ENCODE measurements around the gene PLA1A.

GRCh38 chr3:119611664-119612063, 14.0 kb downstream of the PLA1A start:
- TF ChIP-seq CTCF (conservative IDR thresholded peaks at IDR 0.05; ENCODE audit: low read depth, low read length) (no peak), EZH2 (IDR thresholded peaks at IDR 0.05; ENCODE audit: borderline replicate concordance, low read depth, low read length, poor library complexity, severe bottlenecking) (no peak)

Measured in A673 (cell line).